Stomach (tissue), 4 donors: ENCODE measurements around the gene PRPF6.
A peak's percentile ranks its signal among the peaks of the same experiment; 100 is the strongest.

Experiments
- POLR2A ChIP-seq, 4 donors: fragments of 450-650 bp; IDR thresholded peaks; one replicate each; pipeline ENCODE4 v1.6.1; 2016; ENCODE audit warnings: antibody characterized with exemption in 4 of 4, control low read depth in 2 of 4, mild to moderate bottlenecking in 1 of 4, moderate library complexity in 1 of 4
- TF ChIP-seq, protein P1 (sequence below), 7 experiments: fragments of 450-650 bp in 4 of 7; fragments of 200-600 bp in 3 of 7; sonication (generic) in 3 of 7; IDR thresholded peaks; one replicate each; pipeline ENCODE4 v1.5.1; 2016 to 2019; ENCODE audit warnings: antibody characterized with exemption in 7 of 7, control low read depth in 2 of 7, mild to moderate bottlenecking in 1 of 7

DNA sequence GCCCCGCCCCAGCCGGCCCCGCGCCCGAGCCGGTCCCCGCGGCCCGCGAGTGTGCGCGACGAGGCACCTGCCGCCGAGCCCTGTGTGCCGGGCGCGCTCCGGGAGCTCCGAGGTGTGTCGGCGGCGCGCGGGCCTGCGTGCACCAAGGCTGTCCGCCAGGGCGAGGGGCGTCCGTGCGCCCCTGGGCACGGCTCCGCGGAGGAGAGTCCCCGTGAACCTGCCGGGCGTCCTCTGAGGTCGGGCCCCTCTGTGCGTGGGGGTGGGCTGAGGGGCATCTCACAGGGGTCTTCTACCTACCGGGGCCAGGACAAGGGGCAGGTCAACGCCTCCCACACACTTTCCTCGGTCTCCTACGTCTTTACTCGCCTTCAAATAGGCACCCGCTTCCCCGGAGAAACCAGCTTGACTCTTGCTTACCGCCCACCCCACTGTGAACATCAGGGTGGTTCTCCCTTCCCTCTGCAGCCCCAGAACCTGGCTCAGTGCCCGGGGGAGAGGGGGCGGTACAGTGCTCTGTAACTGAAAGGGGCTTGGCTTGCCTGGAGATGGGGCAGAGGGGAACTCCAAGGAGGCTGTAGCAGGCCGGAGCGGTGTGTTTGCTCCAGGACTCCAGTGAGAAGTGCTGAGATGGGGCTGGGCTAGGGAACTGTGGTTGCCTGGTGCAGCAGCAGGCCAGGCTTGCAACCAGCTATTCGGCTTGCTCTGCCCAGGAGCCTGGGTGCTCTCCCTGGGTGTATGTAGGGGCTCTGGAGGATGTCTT, 1.2 kb upstream of the PRPF6 start, which contains the start of gene SAMD10:
- TF ChIP-seq, protein P1, sequence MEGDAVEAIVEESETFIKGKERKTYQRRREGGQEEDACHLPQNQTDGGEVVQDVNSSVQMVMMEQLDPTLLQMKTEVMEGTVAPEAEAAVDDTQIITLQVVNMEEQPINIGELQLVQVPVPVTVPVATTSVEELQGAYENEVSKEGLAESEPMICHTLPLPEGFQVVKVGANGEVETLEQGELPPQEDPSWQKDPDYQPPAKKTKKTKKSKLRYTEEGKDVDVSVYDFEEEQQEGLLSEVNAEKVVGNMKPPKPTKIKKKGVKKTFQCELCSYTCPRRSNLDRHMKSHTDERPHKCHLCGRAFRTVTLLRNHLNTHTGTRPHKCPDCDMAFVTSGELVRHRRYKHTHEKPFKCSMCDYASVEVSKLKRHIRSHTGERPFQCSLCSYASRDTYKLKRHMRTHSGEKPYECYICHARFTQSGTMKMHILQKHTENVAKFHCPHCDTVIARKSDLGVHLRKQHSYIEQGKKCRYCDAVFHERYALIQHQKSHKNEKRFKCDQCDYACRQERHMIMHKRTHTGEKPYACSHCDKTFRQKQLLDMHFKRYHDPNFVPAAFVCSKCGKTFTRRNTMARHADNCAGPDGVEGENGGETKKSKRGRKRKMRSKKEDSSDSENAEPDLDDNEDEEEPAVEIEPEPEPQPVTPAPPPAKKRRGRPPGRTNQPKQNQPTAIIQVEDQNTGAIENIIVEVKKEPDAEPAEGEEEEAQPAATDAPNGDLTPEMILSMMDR (IDR thresholded peaks at IDR 0.05), result peak in 2 of 7 experiments; percentile 13 to 22
- no peak for TF ChIP-seq POLR2A (IDR thresholded peaks at IDR 0.05)
